Hepatocyte (in vitro differentiated cells): Measurements from ENCODE around the gene ERICH2.

Source experiments
- CTCF ChIP-seq: fragments of 200-600 bp; sonication (generic); IDR thresholded peaks from 2 replicates; pipeline ENCODE4 v1.5.1; 2016; ENCODE audit warnings: antibody characterized with exemption, mild to moderate bottlenecking; ENCODE audit not compliant: poor library complexity
- EZH2 ChIP-seq: fragments of 200-600 bp; sonication (generic); IDR thresholded peaks from 2 replicates; pipeline ENCODE4 v1.6.1; 2016; ENCODE audit warnings: antibody characterized with exemption, mild to moderate bottlenecking, borderline replicate concordance
- EZH2phosphoT487 ChIP-seq: fragments of 200-600 bp; sonication (generic); IDR thresholded peaks from one replicate; pipeline ENCODE4 v1.6.1; 2018; ENCODE audit warnings: antibody characterized with exemption, mild to moderate bottlenecking, low read depth, moderate library complexity; ENCODE audit not compliant: unreplicated experiment, severe bottlenecking

- TF ChIP-seq CTCF (no peak), EZH2 (no peak), EZH2phosphoT487 (no peak)
Observed at GRCh38 chr2:170827841-170828532, 57.8 kb downstream of the ERICH2 start.
